Central memory CD8-positive, alpha-beta T cell (primary cell): Measurements from ENCODE around the gene RFX2.

ENCODE experiments used
- ATAC-seq: fragments of 150-1000 bp; cut with Tn5 transposase; replicated peaks from 2 replicates; pipeline ENCODE4 v1.10.0; 2022; ENCODE audit warnings: mild to moderate bottlenecking, moderate FRiP score, moderate number of reproducible peaks; ENCODE audit not compliant: poor library complexity, severe bottlenecking; ENCODE audit errors: extremely low read depth
- DNase-seq, 2 donors: peaks; one replicate each; pipeline ENCODE4 v3.0.0; 2021; ENCODE audit warnings: low spot score in 2 of 2
- H3K27ac Mint-ChIP-seq: one replicate; pipeline ENCODE4 v1.8.0; 2022; ENCODE audit warnings: low read depth, mild to moderate bottlenecking, moderate library complexity, mixed read lengths
- H3K27me3 Mint-ChIP-seq: one replicate; pipeline ENCODE4 v1.8.0; 2022; ENCODE audit warnings: mixed read lengths
- H3K36me3 Mint-ChIP-seq: one replicate; pipeline ENCODE4 v1.8.0; 2022; ENCODE audit warnings: mild to moderate bottlenecking, moderate library complexity, mixed read lengths; ENCODE audit not compliant: insufficient read depth
- H3K4me1 Mint-ChIP-seq: one replicate; pipeline ENCODE4 v1.8.0; 2022; ENCODE audit warnings: mixed read lengths
- H3K4me3 Mint-ChIP-seq: one replicate; pipeline ENCODE4 v1.8.0; 2022; ENCODE audit warnings: mild to moderate bottlenecking, moderate library complexity, mixed read lengths
- H3K9me3 Mint-ChIP-seq: one replicate; pipeline ENCODE4 v1.8.0; 2022; ENCODE audit warnings: mixed read lengths

The RFX2 gene

GRCh38 chr19:5956728-5957127, 153.6 kb downstream of the RFX2 start:
- Mint-ChIP-seq H3K27me3 (no peaks in the 10 kb centered on the region), H3K27ac (peak overlapping the region; percentile 57), H3K36me3 (peaks cover 9% of the 10 kb centered on the region), H3K4me1 (peaks cover 75% of the 10 kb centered on the region), H3K9me3 (no peaks in the 10 kb centered on the region), H3K4me3 (peak overlapping the region; percentile 31)
- DNase-seq (no peak), ATAC-seq (no peak)

- DNase-seq, result no peak
- Mint-ChIP-seq H3K4me3 (no peak overlapping the region), H3K27ac (peak overlapping the region; percentile 57), H3K27me3 (no peaks in the 10 kb centered on the region), H3K9me3 (no peaks in the 10 kb centered on the region), H3K36me3 (peaks cover 10% of the 10 kb centered on the region), H3K4me1 (peaks cover 77% of the 10 kb centered on the region)
- ATAC-seq, result no peak
These were observed 154.0 kb downstream of the RFX2 start for GRCh38 chr19:5956323-5956722.

- DNase-seq (no peak), ATAC-seq (no peak)
- Mint-ChIP-seq H3K27me3 (no peaks in the 10 kb centered on the region), H3K4me1 (peaks cover 80% of the 10 kb centered on the region), H3K9me3 (no peaks in the 10 kb centered on the region), H3K27ac (no peak overlapping the region), H3K36me3 (peaks cover 9% of the 10 kb centered on the region), H3K4me3 (no peak overlapping the region)
These were observed 154.7 kb downstream of the RFX2 start for GRCh38 chr19:5955636-5955935.

- Mint-ChIP-seq H3K4me1 (peaks cover 83% of the 10 kb centered on the region), H3K27ac (peak overlapping the region; percentile 85), H3K4me3 (peak overlapping the region; percentile 64), H3K36me3 (peaks cover 11% of the 10 kb centered on the region), H3K9me3 (no peaks in the 10 kb centered on the region), H3K27me3 (no peaks in the 10 kb centered on the region)
- ATAC-seq (no peak), DNase-seq (no peak)
These were observed 156.0 kb downstream of the RFX2 start for GRCh38 chr19:5954293-5954692.

- peak overlapping the region; percentile 64 for H3K4me3 Mint-ChIP-seq
- no peak for ATAC-seq
- H3K27me3 Mint-ChIP-seq, result no peaks in the 10 kb centered on the region
- no peaks in the 10 kb centered on the region for H3K9me3 Mint-ChIP-seq
- peaks cover 11% of the 10 kb centered on the region for H3K36me3 Mint-ChIP-seq
- peak overlapping the region; percentile 85 for H3K27ac Mint-ChIP-seq
- no peak for DNase-seq
- peaks cover 83% of the 10 kb centered on the region for H3K4me1 Mint-ChIP-seq
These were observed 156.6 kb downstream of the RFX2 start for GRCh38 chr19:5953680-5954213.

GRCh38 chr19:5953030-5953589, 157.2 kb downstream of the RFX2 start:
- H3K4me1 Mint-ChIP-seq, result peaks cover 85% of the 10 kb centered on the region

GRCh38 chr19:5952193-5953029, 157.9 kb downstream of the RFX2 start:
- H3K36me3 Mint-ChIP-seq, result peaks cover 15% of the 10 kb centered on the region
- H3K9me3 Mint-ChIP-seq, result no peaks in the 10 kb centered on the region
- DNase-seq (no peak), ATAC-seq (no peak)
- peak overlapping the region; percentile 64 for H3K4me3 Mint-ChIP-seq
- peaks cover 83% of the 10 kb centered on the region for H3K4me1 Mint-ChIP-seq
- peak overlapping the region; percentile 85 for H3K27ac Mint-ChIP-seq
- H3K27me3 Mint-ChIP-seq, result no peaks in the 10 kb centered on the region

More at GRCh38 chr19:5953030-5953589, 157.2 kb downstream of the RFX2 start:
- Mint-ChIP-seq H3K9me3 (no peaks in the 10 kb centered on the region), H3K27me3 (no peaks in the 10 kb centered on the region), H3K36me3 (peaks cover 11% of the 10 kb centered on the region), H3K27ac (peak overlapping the region; percentile 85), H3K4me3 (peak overlapping the region; percentile 64)
- ATAC-seq (no peak), DNase-seq (no peak)

GRCh38 chr19:5951338-5951861, 158.9 kb downstream of the RFX2 start:
- ATAC-seq (no peak), DNase-seq (no peak)
- Mint-ChIP-seq H3K4me1 (peaks cover 77% of the 10 kb centered on the region), H3K4me3 (peak overlapping the region; percentile 38), H3K27me3 (no peaks in the 10 kb centered on the region), H3K36me3 (peaks cover 15% of the 10 kb centered on the region), H3K27ac (peak overlapping the region; percentile 58), H3K9me3 (no peaks in the 10 kb centered on the region)

GRCh38 chr19:5950741-5951140, 159.6 kb downstream of the RFX2 start:
- H3K4me1 Mint-ChIP-seq, result peaks cover 77% of the 10 kb centered on the region
- H3K9me3 Mint-ChIP-seq, result no peaks in the 10 kb centered on the region
- ATAC-seq (no peak), DNase-seq (no peak)
- H3K27me3 Mint-ChIP-seq, result no peaks in the 10 kb centered on the region
- peak overlapping the region; percentile 58 for H3K27ac Mint-ChIP-seq
- peaks cover 12% of the 10 kb centered on the region for H3K36me3 Mint-ChIP-seq
- peak overlapping the region; percentile 36 for H3K4me3 Mint-ChIP-seq

GRCh38 chr19:5949792-5950305, 160.5 kb downstream of the RFX2 start:
- Mint-ChIP-seq H3K27me3 (no peaks in the 10 kb centered on the region), H3K27ac (peak overlapping the region; percentile 58), H3K4me1 (peaks cover 86% of the 10 kb centered on the region), H3K36me3 (peaks cover 12% of the 10 kb centered on the region), H3K4me3 (peak overlapping the region; percentile 36), H3K9me3 (no peaks in the 10 kb centered on the region)
- ATAC-seq (peak; percentile 37), DNase-seq (no peak)

- H3K27me3 Mint-ChIP-seq, result no peaks in the 10 kb centered on the region
- H3K36me3 Mint-ChIP-seq, result peaks cover 13% of the 10 kb centered on the region
- H3K27ac Mint-ChIP-seq, result peak overlapping the region; percentile 58
- DNase-seq (no peak), ATAC-seq (peak; percentile 19)
- H3K9me3 Mint-ChIP-seq, result no peaks in the 10 kb centered on the region
- H3K4me3 Mint-ChIP-seq, result peak overlapping the region; percentile 36
- H3K4me1 Mint-ChIP-seq, result peaks cover 86% of the 10 kb centered on the region
These were observed 161.3 kb downstream of the RFX2 start for GRCh38 chr19:5948752-5949564.

GRCh38 chr19:5947435-5947834, 162.9 kb downstream of the RFX2 start:
- DNase-seq (no peak), ATAC-seq (no peak)
- Mint-ChIP-seq H3K4me3 (no peak overlapping the region), H3K4me1 (peaks cover 73% of the 10 kb centered on the region), H3K27ac (peak overlapping the region; percentile 58), H3K36me3 (peaks cover 13% of the 10 kb centered on the region), H3K9me3 (no peaks in the 10 kb centered on the region), H3K27me3 (no peaks in the 10 kb centered on the region)
